Gastroesophageal sphincter (tissue), 4 donors: ENCODE results near the gene SYNDIG1. TPM values are rescaled to one million over a fixed set of nuclear protein-coding genes. Genes with fewer than 3 reads are reported as not detected.

Experiments
- ATAC-seq: fragments of 150-250 bp; one replicate; pipeline ENCODE4 v1.9.1; 2016; ENCODE audit warnings: mild to moderate bottlenecking, moderate library complexity
- H3K27ac ChIP-seq, 4 donors: fragments of 200-600 bp; sonication (generic) in 3 of 4; 1 replicate in 3 of 4; 2 replicates in 1 of 4; pipeline ENCODE4 v1.5.1; 2016 to 2019
- H3K27me3 ChIP-seq: fragments of 200-600 bp; sonication (generic); one replicate; pipeline ENCODE4 v1.5.1; 2019
- H3K36me3 ChIP-seq, 2 donors: fragments of 200-600 bp; sonication (generic); one replicate each; pipeline ENCODE4 v1.5.1; 2019; ENCODE audit warnings: control low read depth in 1 of 2
- H3K4me1 ChIP-seq, 3 donors: fragments of 200-600 bp; sonication (generic); 1 replicate in 2 of 3; 2 replicates in 1 of 3; pipeline ENCODE4 v1.5.1; 2016 to 2019; ENCODE audit warnings: control low read depth in 2 of 3
- H3K4me3 ChIP-seq, 2 donors: fragments of 200-600 bp; sonication (generic); one replicate each; pipeline ENCODE4 v1.5.1; 2019; ENCODE audit warnings: mild to moderate bottlenecking in 1 of 2, moderate library complexity in 1 of 2
- H3K9me3 ChIP-seq, 3 donors: fragments of 200-600 bp; sonication (generic); one replicate each; pipeline ENCODE4 v1.5.1; 2017 to 2019; ENCODE audit warnings: control low read depth in 2 of 3
- CTCF ChIP-seq, 4 experiments: fragments of 200-600 bp in 2 of 4; fragments of 450-650 bp in 2 of 4; sonication (generic) in 1 of 4; IDR thresholded peaks; one replicate each; pipeline ENCODE4 v1.5.1; 2017 to 2019; ENCODE audit warnings: antibody characterized with exemption in 4 of 4, mild to moderate bottlenecking in 2 of 4, moderate library complexity in 2 of 4
- EP300 ChIP-seq: sonication (generic); formaldehyde crosslinking; IDR thresholded peaks from one replicate; pipeline ENCODE4 v1.6.1; 2017; ENCODE audit warnings: antibody characterized with exemption, mild to moderate bottlenecking
- POLR2A ChIP-seq, 2 donors: fragments of 450-650 bp; IDR thresholded peaks; one replicate each; pipeline ENCODE4 v1.6.1; 2017; ENCODE audit warnings: antibody characterized with exemption in 2 of 2, mild to moderate bottlenecking in 2 of 2, moderate library complexity in 1 of 2
- POLR2AphosphoS5 ChIP-seq: sonication (generic); formaldehyde crosslinking; IDR thresholded peaks from one replicate; pipeline ENCODE4 v1.6.1; 2017; ENCODE audit warnings: antibody characterized with exemption
- WGBS, 2 donors: methylation state at CpG; one replicate each; pipeline ENCODE4 v1.1.5; 2018; ENCODE audit warnings: low coverage in 1 of 2; 5-methylcytosine and 5-hydroxymethylcytosine counted together
- total RNA-seq, 4 donors: library from RNA; depleted of rRNA; stranded (reverse); fragments of >200 nt; gene quantifications; one replicate each; pipeline ENCODE4 v1.1.0, GENCODE V29; 2016

SYNDIG1 gene
- total RNA-seq, 4 donors from 2014 or later: 0.15 to 0.40 (median 0.16) TPM; not detected in 1

- Histone ChIP-seq H3K4me1 (no peaks in the 10 kb centered on the region), H3K27ac (no peak overlapping the region)
Measured at GRCh38 chr20:24479106-24479505, 9.7 kb downstream of the SYNDIG1 start.

GRCh38 chr20:24479595-24479994 lies 10.2 kb downstream of the SYNDIG1 start:
- TF ChIP-seq POLR2A (IDR thresholded peaks at IDR 0.05): no peak
- TF ChIP-seq CTCF (IDR thresholded peaks at IDR 0.05): no peak
- TF ChIP-seq EP300: no peak
- no peak for TF ChIP-seq POLR2AphosphoS5
- no peak overlapping the region for H3K27ac ChIP-seq
- WGBS, 2 donors: 56 to 100% methylated on average over 1 to 4 of the region's 4 CpGs
- peaks cover 38% of the 10 kb centered on the region for H3K27me3 ChIP-seq
- no peaks in the 10 kb centered on the region for H3K9me3 ChIP-seq
- no peak overlapping the region for H3K4me3 ChIP-seq
- no peaks in the 10 kb centered on the region for H3K36me3 ChIP-seq
- H3K4me1 ChIP-seq: no peaks in the 10 kb centered on the region
- no peak for ATAC-seq

More at GRCh38 chr20:24479106-24479505, 9.7 kb downstream of the SYNDIG1 start:
- no peaks in the 10 kb centered on the region for H3K9me3 ChIP-seq
- no peaks in the 10 kb centered on the region for H3K36me3 ChIP-seq
- no peak for TF ChIP-seq CTCF (IDR thresholded peaks at IDR 0.05)
- no peak for TF ChIP-seq EP300
- TF ChIP-seq POLR2AphosphoS5: no peak
- no peak for TF ChIP-seq POLR2A (IDR thresholded peaks at IDR 0.05)
- H3K27me3 ChIP-seq: peaks cover 38% of the 10 kb centered on the region
- H3K4me3 ChIP-seq: no peak overlapping the region
- no peak for ATAC-seq
- WGBS, 2 donors: 100% methylated on average over 1 of the region's 4 CpGs; no CpG with 5 or more reads in 1 of the 2 donors

GRCh38 chr20:24480509-24480908 lies 11.1 kb downstream of the SYNDIG1 start:
- no peak for ATAC-seq
- no peaks in the 10 kb centered on the region for H3K9me3 ChIP-seq
- no peaks in the 10 kb centered on the region for H3K4me1 ChIP-seq
- H3K27ac ChIP-seq: no peak overlapping the region
- H3K4me3 ChIP-seq: no peak overlapping the region
- 66 to 77% methylated on average over 4 of the region's 4 CpGs for WGBS, 2 donors
- no peaks in the 10 kb centered on the region for H3K36me3 ChIP-seq
- TF ChIP-seq POLR2A (IDR thresholded peaks at IDR 0.05): no peak
- no peak for TF ChIP-seq EP300
- TF ChIP-seq POLR2AphosphoS5: no peak
- no peak for TF ChIP-seq CTCF (IDR thresholded peaks at IDR 0.05)
- H3K27me3 ChIP-seq: peaks cover 31% of the 10 kb centered on the region

- TF ChIP-seq POLR2AphosphoS5: no peak
- TF ChIP-seq POLR2A (IDR thresholded peaks at IDR 0.05): no peak
- no peak for TF ChIP-seq EP300
- TF ChIP-seq CTCF (IDR thresholded peaks at IDR 0.05): no peak
- 96% methylated on average over 4 of the region's 7 CpGs; no CpG with 5 or more reads in 1 of the 2 donors for WGBS, 2 donors
- Histone ChIP-seq H3K4me3 (no peak overlapping the region), H3K9me3 (no peaks in the 10 kb centered on the region), H3K4me1 (no peaks in the 10 kb centered on the region), H3K27me3 (peaks cover 25% of the 10 kb centered on the region), H3K27ac (no peak overlapping the region), H3K36me3 (no peaks in the 10 kb centered on the region)
- no peak for ATAC-seq
Measured at GRCh38 chr20:24481173-24481572, 11.7 kb downstream of the SYNDIG1 start.

GRCh38 chr20:24483435-24484080 lies 14.1 kb downstream of the SYNDIG1 start:
- Histone ChIP-seq H3K4me3 (no peak overlapping the region), H3K4me1 (no peaks in the 10 kb centered on the region), H3K9me3 (no peaks in the 10 kb centered on the region), H3K27me3 (peaks cover 35% of the 10 kb centered on the region), H3K36me3 (no peaks in the 10 kb centered on the region), H3K27ac (no peak overlapping the region)
- 71 to 82% methylated on average over 6 to 9 of the region's 18 CpGs for WGBS, 2 donors
- ATAC-seq: no peak
- TF ChIP-seq CTCF (IDR thresholded peaks at IDR 0.05) (no peak), POLR2AphosphoS5 (no peak), POLR2A (IDR thresholded peaks at IDR 0.05) (no peak), EP300 (no peak)
